Glutamatergic neuron (in vitro differentiated cells): ENCODE results near the gene SURF2. TPM values are rescaled to one million over a fixed set of nuclear protein-coding genes. Genes with fewer than 3 reads are reported as not detected.
A peak's percentile ranks its signal among the peaks of the same experiment; 100 is the strongest.

Experiments
- DNase-seq: peaks from one replicate; pipeline ENCODE4 v3.0.0; 2022
- H3K27ac Mint-ChIP-seq: one replicate; pipeline ENCODE4 v1.8.0; 2020; ENCODE audit warnings: mild to moderate bottlenecking, mixed read lengths, inconsistent platforms; ENCODE audit not compliant: unreplicated experiment
- H3K27me3 Mint-ChIP-seq: one replicate; pipeline ENCODE4 v1.8.0; 2020; ENCODE audit warnings: mild to moderate bottlenecking, moderate library complexity, mixed read lengths, inconsistent platforms; ENCODE audit not compliant: unreplicated experiment
- H3K36me3 Mint-ChIP-seq: one replicate; pipeline ENCODE4 v1.8.0; 2020; ENCODE audit warnings: mild to moderate bottlenecking, mixed read lengths, inconsistent platforms; ENCODE audit not compliant: unreplicated experiment
- H3K4me1 Mint-ChIP-seq: one replicate; pipeline ENCODE4 v1.8.0; 2020; ENCODE audit warnings: mild to moderate bottlenecking, low read depth, mixed read lengths, inconsistent platforms; ENCODE audit not compliant: unreplicated experiment
- H3K4me3 Mint-ChIP-seq: one replicate; pipeline ENCODE4 v1.8.0; 2020; ENCODE audit warnings: mild to moderate bottlenecking, mixed read lengths, inconsistent platforms; ENCODE audit not compliant: unreplicated experiment
- H3K9me3 Mint-ChIP-seq: one replicate; pipeline ENCODE4 v1.8.0; 2020; ENCODE audit warnings: mild to moderate bottlenecking, moderate library complexity, mixed read lengths, inconsistent platforms; ENCODE audit not compliant: unreplicated experiment
- total RNA-seq: library from RNA; stranded (reverse); fragmentation: NEBNext Ultra II Directional; extraction: Animal tissue kit (Norgen Biotek cat#: 25700); gene quantifications from one replicate; pipeline ENCODE4 v1.2.1, GENCODE V29; 2021; ENCODE audit not compliant: unreplicated experiment
- TF ChIP-seq, protein P1 (sequence below): fragments of 200-600 bp; sonication (generic); IDR thresholded peaks from one replicate; pipeline ENCODE4 v1.5.0; 2021; ENCODE audit not compliant: partially characterized antibody, unreplicated experiment

The SURF2 gene
- total RNA-seq, 1 donor from 2014 or later, result 24.0 TPM

DNA sequence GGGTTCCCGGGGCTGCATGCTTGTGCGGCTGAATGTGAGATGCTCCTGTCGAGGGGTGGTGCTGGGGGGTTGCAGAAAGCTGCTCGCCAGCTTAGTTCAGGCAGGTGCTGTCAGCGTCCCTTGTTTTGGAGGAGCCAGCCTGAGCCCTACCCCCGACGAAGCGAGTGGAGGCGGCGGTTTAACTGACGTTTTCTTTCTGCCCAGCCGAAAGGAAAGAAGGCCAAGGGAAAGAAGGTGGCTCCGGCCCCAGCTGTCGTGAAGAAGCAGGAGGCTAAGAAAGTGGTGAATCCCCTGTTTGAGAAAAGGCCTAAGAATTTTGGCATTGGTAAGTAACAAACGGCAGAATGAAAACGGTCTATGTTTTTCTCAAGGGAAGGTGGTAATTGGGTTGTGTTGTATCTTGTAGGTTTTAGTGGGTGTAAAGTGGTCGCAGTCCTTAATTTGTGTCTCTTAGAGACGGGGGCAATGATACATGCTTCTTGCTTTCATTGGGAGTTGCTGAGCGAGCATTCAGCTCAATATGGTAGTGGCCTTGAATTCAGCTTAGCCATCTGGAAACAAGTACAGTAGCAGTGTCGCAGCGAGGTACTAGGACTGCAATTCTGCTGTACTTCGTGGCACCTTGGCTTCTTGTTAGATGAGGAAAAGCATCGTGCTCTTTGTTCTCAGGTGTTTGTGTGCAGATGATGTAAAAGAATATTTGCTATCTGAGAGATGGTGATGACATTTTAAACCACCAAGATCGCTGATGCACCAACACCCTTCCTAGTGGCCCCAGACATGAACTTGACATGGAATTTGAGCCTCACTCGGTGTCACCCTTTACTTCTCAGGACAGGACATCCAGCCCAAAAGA is 7.4 kb upstream of the SURF2 start:
- peaks cover 20% of the 10 kb centered on the region for H3K4me1 Mint-ChIP-seq
- peaks cover 10% of the 10 kb centered on the region for H3K27me3 Mint-ChIP-seq

DNA sequence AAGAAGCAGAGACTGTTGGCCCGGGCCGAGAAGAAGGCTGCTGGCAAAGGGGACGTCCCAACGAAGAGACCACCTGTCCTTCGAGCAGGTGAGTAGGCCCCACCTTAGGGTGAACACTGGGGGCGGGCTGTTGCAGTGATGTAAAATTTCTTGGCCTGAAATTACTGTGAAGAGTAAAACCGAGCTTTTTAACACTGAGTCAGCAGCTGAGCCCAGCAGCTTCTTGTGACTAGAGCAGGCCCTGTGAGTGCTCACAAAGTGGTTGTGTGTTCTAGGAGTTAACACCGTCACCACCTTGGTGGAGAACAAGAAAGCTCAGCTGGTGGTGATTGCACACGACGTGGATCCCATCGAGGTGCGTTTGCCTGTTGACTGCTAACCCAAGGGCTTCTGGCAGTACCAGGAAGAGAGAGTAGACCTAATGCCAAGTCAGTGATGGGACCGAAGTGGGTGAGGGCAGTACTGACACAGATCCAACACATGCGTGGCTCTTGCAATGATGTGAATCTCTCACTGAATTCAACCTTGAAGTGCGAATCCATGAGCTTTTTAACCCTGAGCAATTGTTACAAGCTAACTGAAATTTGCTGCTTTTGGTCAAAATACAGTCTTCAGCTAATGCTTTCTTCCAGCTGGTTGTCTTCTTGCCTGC is 6.3 kb upstream of the SURF2 start:
- Mint-ChIP-seq H3K9me3 (peaks cover 15% of the 10 kb centered on the region), H3K4me3 (peak overlapping the region; percentile 97), H3K27ac (no peak overlapping the region), H3K4me1 (peaks cover 26% of the 10 kb centered on the region), H3K27me3 (peaks cover 10% of the 10 kb centered on the region), H3K36me3 (peaks cover 17% of the 10 kb centered on the region)
- no peak for DNase-seq
- TF ChIP-seq, protein P1, sequence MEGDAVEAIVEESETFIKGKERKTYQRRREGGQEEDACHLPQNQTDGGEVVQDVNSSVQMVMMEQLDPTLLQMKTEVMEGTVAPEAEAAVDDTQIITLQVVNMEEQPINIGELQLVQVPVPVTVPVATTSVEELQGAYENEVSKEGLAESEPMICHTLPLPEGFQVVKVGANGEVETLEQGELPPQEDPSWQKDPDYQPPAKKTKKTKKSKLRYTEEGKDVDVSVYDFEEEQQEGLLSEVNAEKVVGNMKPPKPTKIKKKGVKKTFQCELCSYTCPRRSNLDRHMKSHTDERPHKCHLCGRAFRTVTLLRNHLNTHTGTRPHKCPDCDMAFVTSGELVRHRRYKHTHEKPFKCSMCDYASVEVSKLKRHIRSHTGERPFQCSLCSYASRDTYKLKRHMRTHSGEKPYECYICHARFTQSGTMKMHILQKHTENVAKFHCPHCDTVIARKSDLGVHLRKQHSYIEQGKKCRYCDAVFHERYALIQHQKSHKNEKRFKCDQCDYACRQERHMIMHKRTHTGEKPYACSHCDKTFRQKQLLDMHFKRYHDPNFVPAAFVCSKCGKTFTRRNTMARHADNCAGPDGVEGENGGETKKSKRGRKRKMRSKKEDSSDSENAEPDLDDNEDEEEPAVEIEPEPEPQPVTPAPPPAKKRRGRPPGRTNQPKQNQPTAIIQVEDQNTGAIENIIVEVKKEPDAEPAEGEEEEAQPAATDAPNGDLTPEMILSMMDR, result no peak

More for the DNA sequence above, 7.4 kb upstream of the SURF2 start:
- Mint-ChIP-seq H3K36me3 (peaks cover 17% of the 10 kb centered on the region), H3K4me3 (peak overlapping the region; percentile 97), H3K27ac (peak overlapping the region; percentile 99), H3K9me3 (peaks cover 16% of the 10 kb centered on the region)
- DNase-seq, result no peak
- TF ChIP-seq, protein P1, result no peak

DNA sequence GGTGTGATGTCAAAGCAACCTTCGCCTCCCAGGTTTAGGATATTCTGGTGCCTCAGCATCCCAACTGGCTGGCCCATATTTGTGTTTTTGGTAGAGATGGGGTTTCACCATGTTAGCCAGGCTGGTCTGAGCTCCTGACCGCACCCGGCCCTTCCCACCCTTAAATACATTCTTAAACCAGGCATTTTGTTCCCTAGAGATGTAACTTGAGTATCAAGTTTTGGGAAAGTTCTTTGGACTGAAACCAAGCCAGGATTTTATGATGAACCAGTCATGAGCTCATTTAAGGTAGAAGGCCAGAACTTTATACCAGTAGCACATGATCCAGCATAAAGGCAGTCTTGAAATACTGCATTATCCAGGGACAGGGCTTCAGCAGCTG is 4.8 kb upstream of the SURF2 start:
- DNase-seq, result no peak
- peaks cover 10% of the 10 kb centered on the region for H3K27me3 Mint-ChIP-seq
- TF ChIP-seq, protein P1, result no peak
- no peak overlapping the region for H3K27ac Mint-ChIP-seq
- H3K9me3 Mint-ChIP-seq, result peaks cover 17% of the 10 kb centered on the region
- peaks cover 24% of the 10 kb centered on the region for H3K4me1 Mint-ChIP-seq
- no peak overlapping the region for H3K4me3 Mint-ChIP-seq
- peaks cover 17% of the 10 kb centered on the region for H3K36me3 Mint-ChIP-seq

DNA sequence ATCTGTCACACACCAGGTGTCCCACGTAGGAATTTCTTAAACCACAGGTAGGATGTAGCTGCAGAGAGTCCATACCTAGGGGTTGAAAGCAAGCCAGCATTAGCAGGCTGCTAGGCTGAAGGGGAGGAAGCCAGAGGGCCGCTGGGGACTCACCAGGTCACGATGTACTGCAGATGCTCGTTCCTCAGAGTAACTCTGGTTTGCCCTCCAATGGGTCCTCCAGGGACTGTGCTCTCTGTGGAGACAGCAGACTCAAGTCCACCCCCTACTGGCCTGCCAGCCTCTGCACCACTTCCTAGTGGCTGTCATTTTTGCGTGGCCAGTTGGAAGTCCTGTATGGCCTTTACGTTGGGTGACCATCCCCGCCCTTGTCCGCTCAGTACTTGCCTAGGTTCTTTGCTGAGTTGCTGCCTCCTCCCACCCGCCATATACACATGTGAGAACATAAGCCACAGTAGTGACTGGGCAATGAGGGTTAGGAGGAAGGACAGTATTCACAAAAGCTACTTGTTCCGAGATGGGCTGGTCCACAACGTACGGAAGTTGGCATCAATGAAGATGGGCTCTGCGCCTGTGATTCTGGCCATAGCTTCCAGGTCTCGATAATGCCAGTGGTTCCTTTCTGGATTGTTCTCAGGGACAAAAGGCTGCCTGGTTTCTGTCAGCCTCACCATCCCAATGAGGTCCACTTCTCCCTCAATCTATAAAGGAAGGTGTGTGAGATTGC is 4.3 kb upstream of the SURF2 start:
- peak; percentile 48 for DNase-seq
- H3K27ac Mint-ChIP-seq, result no peak overlapping the region
- H3K36me3 Mint-ChIP-seq, result peaks cover 17% of the 10 kb centered on the region
- no peak overlapping the region for H3K4me3 Mint-ChIP-seq
- TF ChIP-seq, protein P1, result peak; percentile 37
- H3K9me3 Mint-ChIP-seq, result peaks cover 17% of the 10 kb centered on the region
- peaks cover 6% of the 10 kb centered on the region for H3K27me3 Mint-ChIP-seq
- peaks cover 19% of the 10 kb centered on the region for H3K4me1 Mint-ChIP-seq
